NCI-H2107 treated with DMSO at 0.1 percent for 48 hours (cell line): ENCODE results near the gene C1QTNF12.
"Not testable (repeated sequence)": the region's sequence is repeated elsewhere in the genome, so short reads cannot be mapped to it uniquely, and the experiment has no call there.

Experiments used
- DNase-seq: peaks from one replicate; lab custom pipeline; 2025; ENCODE audit not compliant: unreplicated experiment; lab: John Stamatoyannopoulos, UW

The C1QTNF12 gene

GRCh38 chr1:1259951-1260600, 13.6 kb upstream of the C1QTNF12 start:
- DNase-seq: no peak

DNA sequence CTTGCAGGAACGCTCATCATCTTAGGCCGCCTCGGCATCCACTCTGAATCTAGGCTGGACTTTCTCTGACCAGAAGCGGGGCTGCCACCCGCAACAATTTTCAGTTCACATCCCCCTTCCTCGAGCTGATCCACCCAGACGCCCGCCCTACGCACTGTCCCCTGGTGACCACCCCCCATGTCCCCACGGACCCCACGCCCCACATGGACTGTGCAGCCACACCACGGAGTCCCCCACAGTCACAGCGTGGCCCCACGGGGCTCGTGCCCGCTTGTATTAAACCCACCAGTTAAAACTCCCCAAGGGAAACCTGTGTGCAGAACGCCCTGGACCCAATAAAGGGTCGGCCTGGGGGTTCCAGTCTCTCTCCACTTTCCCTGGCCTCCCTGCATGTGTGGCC, 13.0 kb upstream of the C1QTNF12 start:
- DNase-seq: no peak

DNA sequence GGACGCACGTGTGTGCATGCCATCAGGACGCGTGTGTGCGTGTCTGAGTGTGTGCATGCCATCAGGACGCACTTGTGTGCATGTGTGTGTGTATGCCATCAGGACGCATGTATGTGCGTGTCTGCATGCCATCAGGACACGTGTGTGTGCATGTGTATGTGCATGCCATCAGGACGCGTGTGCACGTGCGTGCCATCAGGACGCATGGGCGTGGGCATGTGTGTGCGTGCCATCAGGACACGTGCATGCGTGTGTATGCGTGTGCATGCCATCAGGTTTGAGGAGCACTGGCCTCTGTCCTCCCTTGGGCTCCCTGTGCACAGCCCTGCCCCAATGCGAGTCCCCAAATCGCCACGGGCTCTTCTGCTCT, 12.6 kb upstream of the C1QTNF12 start:
- DNase-seq: no peak

GRCh38 chr1:1256956-1257871, 10.7 kb upstream of the C1QTNF12 start:
- no peak for DNase-seq

DNA sequence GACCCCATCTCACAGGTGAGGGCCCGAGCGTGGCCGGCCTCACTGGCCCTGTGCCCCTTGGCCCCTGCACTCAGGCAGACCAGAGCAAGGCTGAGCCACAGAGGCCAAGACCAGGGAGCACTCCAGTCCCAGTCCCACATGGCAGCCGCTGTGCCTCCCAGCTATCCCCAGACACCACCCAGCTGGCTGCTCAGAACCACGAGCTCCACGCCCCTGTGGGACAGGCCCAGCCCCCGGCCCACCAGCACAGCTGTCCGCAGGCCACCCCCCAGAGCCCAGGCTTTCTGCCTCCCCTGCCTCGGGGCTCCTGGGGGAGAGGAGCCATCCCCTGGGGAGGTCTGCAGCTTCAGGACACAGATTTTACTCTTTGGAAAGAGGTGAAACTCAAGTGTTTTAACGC, 9.1 kb upstream of the C1QTNF12 start:
- DNase-seq: no peak

DNA sequence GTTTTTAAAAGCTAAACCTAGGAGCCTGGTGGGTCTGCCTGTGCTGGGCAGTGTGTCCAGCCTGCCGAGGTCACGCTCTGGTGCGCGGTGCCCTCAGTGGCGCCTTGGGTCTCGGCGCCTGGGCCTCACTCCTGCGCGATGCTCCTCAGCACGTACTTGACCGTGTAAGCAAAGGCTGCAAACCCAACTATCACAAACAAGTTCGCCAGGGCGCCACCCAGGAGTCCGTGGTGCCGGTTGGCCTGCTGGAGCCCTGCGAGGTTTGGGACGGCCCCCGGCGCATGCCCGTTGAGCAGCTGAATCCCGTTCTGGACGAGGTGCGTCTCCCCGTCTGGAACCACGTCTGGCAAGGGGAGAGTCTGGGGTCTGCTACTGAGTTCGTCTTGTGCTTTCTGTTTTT, 8.6 kb upstream of the C1QTNF12 start:
- DNase-seq: no peak

DNA sequence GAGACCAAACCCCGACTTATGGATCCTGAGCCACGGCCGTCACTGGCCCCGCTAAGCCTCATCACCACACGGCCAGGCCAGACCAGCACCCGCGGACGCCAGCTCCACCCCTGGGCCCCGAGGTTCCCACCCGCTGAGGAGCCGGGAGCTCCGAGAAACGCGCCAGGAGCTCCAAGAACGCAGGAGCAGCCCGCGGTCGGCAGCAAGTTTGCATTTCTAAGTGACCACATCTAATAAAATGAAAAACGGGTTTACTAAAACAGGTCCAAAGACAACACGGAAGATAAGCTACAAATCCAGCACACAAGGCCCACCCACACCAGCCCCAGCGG, 8.1 kb upstream of the C1QTNF12 start:
- DNase-seq: no peak

DNA sequence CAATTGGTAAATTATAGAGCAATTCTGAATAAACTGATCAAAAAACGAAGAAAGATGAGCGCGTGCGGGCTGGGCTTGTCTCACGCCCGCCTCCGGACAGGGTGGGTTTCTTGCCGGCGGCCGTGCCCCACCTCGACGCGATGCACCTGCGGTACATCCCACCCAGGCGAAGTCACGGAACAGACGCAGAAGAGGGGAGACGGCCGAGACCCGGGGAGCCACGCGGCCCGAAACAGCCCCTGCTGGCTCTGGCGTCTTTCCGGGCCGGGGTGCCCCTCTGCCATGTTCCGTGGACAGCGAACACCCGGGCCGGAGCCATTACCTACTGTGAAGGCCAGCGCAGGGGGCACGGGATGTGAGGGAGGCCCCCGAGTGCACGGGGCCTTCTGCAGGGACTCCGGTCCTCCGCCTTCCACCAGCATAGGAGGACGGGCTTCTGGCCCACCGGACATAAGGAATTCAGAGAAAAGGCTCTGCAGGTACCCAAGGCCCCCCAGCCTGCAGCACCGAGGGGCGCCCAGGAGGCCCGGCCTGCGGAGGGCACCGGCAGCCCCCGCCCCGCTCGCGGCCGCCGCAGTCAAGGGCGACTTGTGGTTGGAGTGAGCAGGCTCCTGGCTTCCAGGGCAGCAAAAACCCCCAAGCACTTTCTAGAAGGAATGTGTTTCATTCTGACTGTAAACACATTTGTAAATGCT, 7.6 kb upstream of the C1QTNF12 start:
- no peak for DNase-seq

GRCh38 chr1:1253314-1253713, 6.8 kb upstream of the C1QTNF12 start:
- no peak for DNase-seq

- no peak for DNase-seq
These were observed 4.3 kb upstream of the C1QTNF12 start for GRCh38 chr1:1250786-1251284.

DNA sequence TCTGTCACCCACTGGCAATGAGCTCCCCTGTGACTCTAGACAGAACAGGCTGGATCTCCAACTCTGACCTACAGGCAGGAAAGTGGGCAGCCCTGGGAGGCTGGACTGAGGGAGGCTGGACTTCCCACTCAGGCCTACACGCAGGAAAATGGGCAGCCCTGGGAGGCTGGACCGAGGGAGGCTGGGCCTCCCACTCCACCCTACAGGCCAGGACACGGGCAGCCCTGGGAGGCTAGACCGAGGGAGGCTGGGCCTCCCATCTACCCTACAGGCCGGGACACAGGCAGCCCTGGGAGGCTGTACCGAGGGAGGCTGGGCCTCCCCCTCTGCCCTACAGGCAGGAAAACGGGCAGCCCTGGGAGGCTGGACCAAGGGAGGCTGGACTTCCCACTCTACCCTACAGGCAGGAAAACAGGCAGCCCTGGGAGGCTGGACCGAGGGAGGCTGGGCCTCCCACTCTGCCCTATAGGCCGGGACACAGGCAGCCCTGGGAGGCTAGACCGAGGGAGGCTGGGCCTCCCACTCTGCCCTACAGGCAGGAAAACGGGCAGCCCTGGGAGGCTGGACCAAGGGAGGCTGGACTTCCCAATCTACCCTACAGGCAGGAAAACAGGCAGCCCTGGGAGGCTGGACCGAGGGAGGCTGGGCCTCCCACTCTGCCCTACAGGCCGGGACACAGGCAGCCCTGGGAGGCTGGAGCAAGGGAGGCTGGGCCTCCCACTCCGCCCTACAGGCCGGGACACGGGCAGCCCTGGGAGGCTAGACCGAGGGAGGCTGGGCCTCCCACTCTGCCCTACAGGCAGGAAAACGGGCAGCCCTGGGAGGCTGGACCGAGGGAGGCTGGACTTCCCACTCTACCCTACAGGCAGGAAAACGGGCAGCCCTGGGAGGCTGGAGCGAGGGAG, 1.7 kb upstream of the C1QTNF12 start:
- DNase-seq: not testable (repeated sequence)

GRCh38 chr1:1247341-1247913, 905 bp upstream of the C1QTNF12 start:
- no peak for DNase-seq

- no peak for DNase-seq
These were observed 525 bp downstream of the C1QTNF12 start for GRCh38 chr1:1245817-1246576.

DNA sequence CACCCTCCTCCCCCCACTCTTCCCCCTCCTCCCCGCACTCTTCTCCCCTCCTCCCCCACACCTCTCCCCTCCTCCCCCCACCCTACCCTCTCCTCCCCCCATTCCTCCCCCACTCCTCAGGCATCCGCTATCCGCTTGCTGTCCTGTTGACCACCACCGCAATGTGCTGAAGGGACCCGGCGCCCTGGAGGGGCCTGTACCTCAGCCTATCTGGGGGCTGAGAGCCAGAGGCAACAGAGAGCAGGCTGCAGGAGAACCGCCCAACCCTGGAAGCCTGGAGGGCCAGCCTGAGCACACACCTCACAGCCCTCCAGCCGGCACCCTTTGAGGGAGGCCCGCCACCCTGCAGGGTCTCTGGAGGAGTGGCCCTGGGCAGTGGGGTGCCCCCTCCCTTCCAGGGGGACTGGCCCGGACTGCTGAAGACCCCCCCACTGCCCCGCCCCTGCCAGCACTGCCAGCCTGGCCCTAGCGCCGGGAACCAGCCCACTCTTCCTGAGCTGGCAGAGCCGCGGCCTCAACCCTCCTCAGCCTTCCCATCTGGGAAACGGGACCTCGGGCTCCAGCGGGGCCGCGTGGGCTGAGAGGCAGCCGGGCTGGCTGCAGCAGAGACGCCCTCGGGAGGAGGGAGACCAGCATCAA, 1.2 kb downstream of the C1QTNF12 start:
- no peak for DNase-seq

- DNase-seq: no peak
These were observed 2.2 kb downstream of the C1QTNF12 start for GRCh38 chr1:1244192-1244811.

DNA sequence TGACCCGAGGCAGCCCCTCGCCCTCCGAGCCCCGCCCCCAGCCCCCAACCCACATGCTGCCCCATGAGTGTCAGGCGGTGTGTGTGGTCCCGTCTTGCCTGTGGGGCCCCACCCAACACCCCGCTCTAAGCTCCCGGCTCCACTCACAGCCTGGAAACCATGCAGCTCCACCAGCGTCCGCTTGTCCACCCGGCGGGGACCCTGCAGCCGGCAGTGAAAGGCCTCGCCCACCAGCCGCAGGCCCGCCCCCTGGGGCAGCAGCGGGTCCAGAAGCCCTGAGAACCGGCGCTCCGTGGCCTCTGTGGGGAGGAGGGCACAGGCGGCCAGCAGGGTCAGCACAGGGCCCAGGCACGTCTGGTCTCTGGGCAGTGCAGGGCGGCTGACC, 2.7 kb downstream of the C1QTNF12 start:
- no peak for DNase-seq

DNA sequence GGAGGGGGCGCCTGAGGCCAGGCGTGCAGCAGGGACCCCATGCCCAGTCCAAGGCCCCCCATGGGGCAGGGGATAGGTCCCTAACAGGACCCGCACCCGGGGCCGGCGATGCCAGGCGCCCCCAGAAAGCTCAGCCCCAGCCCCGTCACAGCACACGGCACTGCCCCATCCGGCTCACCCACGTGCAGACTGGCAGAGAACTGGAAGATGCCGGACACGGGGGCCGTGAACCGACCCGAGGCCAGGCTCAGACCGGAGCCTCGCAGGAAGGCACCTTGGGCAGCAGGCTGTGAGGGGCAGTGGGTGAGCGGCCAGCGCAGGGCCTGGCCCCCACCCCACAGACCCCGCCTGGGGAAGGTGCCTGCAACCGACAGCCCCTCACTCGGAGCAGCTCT, 3.3 kb downstream of the C1QTNF12 start:
- no peak for DNase-seq

DNA sequence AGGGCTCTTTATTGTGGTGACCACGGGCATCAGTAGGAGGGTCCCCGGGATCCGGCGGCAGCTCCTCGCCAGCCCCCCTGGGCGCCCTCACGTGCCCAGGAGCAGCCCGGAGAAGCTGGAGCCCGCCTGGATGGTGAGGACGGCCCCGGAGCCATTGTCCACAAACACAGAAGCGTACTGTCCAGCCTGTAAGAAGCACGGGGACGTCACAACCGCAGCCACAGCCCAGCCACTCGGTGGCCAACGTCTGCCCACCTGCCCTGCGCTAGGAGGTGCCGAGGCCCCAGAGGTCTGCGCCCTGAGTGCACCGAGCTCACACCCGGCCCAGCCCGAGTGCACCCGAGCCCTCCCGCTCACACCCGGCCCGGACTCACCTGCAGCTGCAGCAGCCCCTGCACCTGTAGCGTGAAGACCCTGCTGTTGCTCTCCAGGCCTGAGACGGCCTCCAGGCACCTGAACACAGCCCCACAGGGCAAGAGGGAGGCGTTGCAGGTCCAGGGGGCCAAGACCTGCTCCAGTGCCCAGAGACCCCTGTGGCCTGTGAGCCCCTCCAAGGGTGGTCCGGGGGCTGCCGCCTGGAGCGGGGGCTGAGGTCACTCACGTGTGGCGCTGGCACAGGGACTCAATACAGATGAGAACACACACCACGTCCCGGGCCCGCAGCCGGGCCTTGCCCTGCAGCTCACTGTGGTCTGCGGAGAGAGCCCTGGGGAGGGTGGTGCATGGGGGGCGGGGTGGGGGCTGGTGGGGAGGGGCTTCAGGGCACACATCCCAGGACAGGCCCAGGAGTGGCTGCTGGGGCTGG, 3.9 kb downstream of the C1QTNF12 start:
- no peak for DNase-seq
